SK-N-MC (cell line): ENCODE data around the gene ARHGEF10L.

Experiments
- EZH2 ChIP-seq: fragments of 200-600 bp; sonication (generic); IDR thresholded peaks from one replicate; pipeline ENCODE4 v1.6.1; 2017; ENCODE audit warnings: antibody characterized with exemption
- FOXP2 ChIP-seq: optimal IDR thresholded peaks from 2 replicates; pipeline ENCODE3; 2011; ENCODE audit warnings: mild to moderate bottlenecking, moderate library complexity; ENCODE audit not compliant: insufficient read depth; ENCODE audit errors: extremely low read length, control extremely low read depth
- POLR2AphosphoS5 ChIP-seq: IDR thresholded peaks from 2 replicates; pipeline ENCODE4 v1.6.1; 2012; ENCODE audit warnings: mild to moderate bottlenecking, low read depth, low read length, borderline replicate concordance

DNA sequence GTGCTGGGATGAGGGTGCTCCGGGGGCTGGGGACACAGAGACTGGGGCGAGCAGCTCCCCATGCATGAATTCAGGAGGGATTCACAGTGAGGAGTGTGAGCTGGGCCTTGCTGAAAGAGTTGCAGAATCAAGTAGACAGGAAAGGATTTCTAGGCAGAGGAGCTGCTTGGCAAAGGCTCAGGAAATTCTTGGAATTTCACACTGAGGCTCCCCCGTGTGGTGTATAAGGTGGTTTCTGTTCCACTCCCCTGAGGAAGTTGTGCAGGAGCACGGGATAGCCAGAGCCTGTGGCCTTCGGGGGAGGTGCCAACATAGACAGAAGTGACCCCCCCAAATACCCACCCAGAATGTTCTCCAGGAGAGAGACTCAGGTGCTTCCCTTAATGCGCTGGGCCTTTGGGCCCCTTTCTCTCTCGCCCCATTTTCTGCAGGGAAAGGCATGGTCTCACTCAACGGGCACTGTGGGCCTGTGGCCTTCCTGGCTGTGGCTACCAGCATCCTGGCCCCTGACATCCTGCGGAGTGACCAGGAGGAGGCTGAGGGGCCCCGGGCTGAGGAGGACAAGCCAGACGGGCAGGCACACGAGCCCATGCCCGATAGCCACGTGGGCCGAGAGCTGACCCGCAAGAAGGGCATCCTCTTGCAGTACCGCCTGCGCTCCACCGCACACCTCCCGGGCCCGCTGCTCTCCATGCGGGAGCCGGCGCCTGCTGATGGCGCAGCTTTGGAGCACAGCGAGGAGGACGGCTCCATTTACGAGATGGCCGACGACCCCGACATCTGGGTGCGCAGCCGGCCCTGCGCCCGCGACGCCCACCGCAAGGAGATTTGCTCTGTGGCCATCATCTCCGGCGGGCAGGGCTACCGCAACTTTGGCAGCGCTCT is 157.2 kb downstream of the ARHGEF10L start:
- TF ChIP-seq POLR2AphosphoS5 (no peak), EZH2 (no peak), FOXP2 (no peak)
